Suprapubic skin (tissue), 3 donors: ENCODE measurements around the gene HBD.

Source experiments
- CTCF ChIP-seq, 2 donors: fragments of 200-600 bp in 1 of 2; fragments of 450-650 bp in 1 of 2; sonication (generic) in 1 of 2; IDR thresholded peaks; one replicate each; pipeline ENCODE4 v1.5.1; 2016 to 2019; ENCODE audit warnings: antibody characterized with exemption in 2 of 2, mild to moderate bottlenecking in 1 of 2, moderate library complexity in 1 of 2
- EP300 ChIP-seq: sonication (generic); formaldehyde crosslinking; IDR thresholded peaks from one replicate; pipeline ENCODE4 v1.6.1; 2017; ENCODE audit warnings: antibody characterized with exemption
- POLR2A ChIP-seq, 2 donors: fragments of 450-650 bp; IDR thresholded peaks; one replicate each; pipeline ENCODE4 v1.6.1; 2017; ENCODE audit warnings: antibody characterized with exemption in 2 of 2, mild to moderate bottlenecking in 2 of 2, moderate library complexity in 2 of 2

- TF ChIP-seq CTCF (IDR thresholded peaks at IDR 0.05) = no peak
- TF ChIP-seq POLR2A (IDR thresholded peaks at IDR 0.05) = no peak
- TF ChIP-seq EP300 = no peak
These were observed 1.5 kb downstream of the HBD start for GRCh38 chr11:5232821-5233220.
